HepG2 (cell line): ENCODE results near the gene COA1. TPM values are rescaled to one million over a fixed set of nuclear protein-coding genes. Genes with fewer than 3 reads are reported as not detected.

Experiments used
- ATF7-NPFF ChIP-seq: sonication (generic); formaldehyde crosslinking; IDR thresholded peaks from 2 replicates; pipeline ENCODE4 v1.8.1; 2023; ENCODE audit warnings: mild to moderate bottlenecking, low read depth, missing genetic modification reagents, moderate library complexity
- BORCS8-MEF2B ChIP-seq: sonication (generic); formaldehyde crosslinking; IDR thresholded peaks from 2 replicates; pipeline ENCODE4 v1.8.0; 2022; ENCODE audit warnings: mild to moderate bottlenecking, missing genetic modification reagents
- CC2D1A ChIP-seq: sonication (generic); formaldehyde crosslinking; IDR thresholded peaks from 2 replicates; pipeline ENCODE4 v1.8.1; 2023; ENCODE audit warnings: mild to moderate bottlenecking, missing genetic modification reagents
- CSRNP2 ChIP-seq: sonication (generic); formaldehyde crosslinking; conservative IDR thresholded peaks from 2 replicates; pipeline ENCODE4 v1.8.0; 2022; ENCODE audit warnings: low read depth, missing genetic modification reagents
- HOXA3 ChIP-seq: sonication (generic); formaldehyde crosslinking; IDR thresholded peaks from 2 replicates; pipeline ENCODE4 v1.5.0; 2020; ENCODE audit warnings: missing genetic modification reagents
- KMT2B ChIP-seq: IDR thresholded peaks from 2 replicates; pipeline ENCODE4 v1.6.1; 2016; ENCODE audit warnings: missing genetic modification reagents, missing compliant biosample characterization
- MEIS1 ChIP-seq: sonication (generic); formaldehyde crosslinking; IDR thresholded peaks from 2 replicates; pipeline ENCODE4 v1.9.0; 2021; ENCODE audit warnings: mild to moderate bottlenecking, missing genetic modification reagents, moderate library complexity, borderline replicate concordance
- MLLT10 ChIP-seq: sonication (generic); formaldehyde crosslinking; IDR thresholded peaks from 2 replicates; pipeline ENCODE4 v1.4.0; 2020; ENCODE audit warnings: missing genetic modification reagents
- MZF1 ChIP-seq: sonication (generic); formaldehyde crosslinking; IDR thresholded peaks from 2 replicates; pipeline ENCODE4 v1.8.1; 2023; ENCODE audit warnings: mild to moderate bottlenecking, missing genetic modification reagents, borderline replicate concordance
- NPAS2 ChIP-seq: sonication (generic); formaldehyde crosslinking; IDR thresholded peaks from 2 replicates; pipeline ENCODE4 v1.8.0; 2022; ENCODE audit warnings: mild to moderate bottlenecking, missing genetic modification reagents, borderline replicate concordance
- PRDM15 ChIP-seq: sonication (generic); formaldehyde crosslinking; IDR thresholded peaks from 2 replicates; pipeline ENCODE4 v1.4.0; 2020; ENCODE audit warnings: missing genetic modification reagents
- SOX6 ChIP-seq, 2 experiments: fragments of 450-650 bp in 1 of 2; sonication (generic) in 1 of 2; formaldehyde crosslinking in 1 of 2; IDR thresholded peaks; 2 replicates each; pipeline versions ENCODE4 v1.4.0 to v1.6.1; 2017 to 2020; ENCODE audit warnings: antibody characterized with exemption in 1 of 2, mild to moderate bottlenecking in 1 of 2, missing genetic modification reagents in 1 of 2
- SP2 ChIP-seq: sonication (generic); formaldehyde crosslinking; IDR thresholded peaks from 2 replicates; pipeline ENCODE4 v1.5.1; 2020; ENCODE audit warnings: mild to moderate bottlenecking, missing genetic modification reagents
- ZBTB20 ChIP-seq: sonication (generic); formaldehyde crosslinking; IDR thresholded peaks from 2 replicates; pipeline ENCODE4 v1.8.1; 2023; ENCODE audit warnings: missing genetic modification reagents, low read depth, mild to moderate bottlenecking, borderline replicate concordance
- ZKSCAN5 ChIP-seq: sonication (generic); formaldehyde crosslinking; IDR thresholded peaks from 2 replicates; pipeline ENCODE4 v1.5.1; 2020; ENCODE audit warnings: mild to moderate bottlenecking, missing genetic modification reagents
- ZNF232 ChIP-seq: sonication (generic); formaldehyde crosslinking; IDR thresholded peaks from 2 replicates; pipeline ENCODE4 v1.4.0; 2020; ENCODE audit warnings: missing genetic modification reagents, borderline replicate concordance
- ZNF362 ChIP-seq: sonication (generic); formaldehyde crosslinking; IDR thresholded peaks from 2 replicates; pipeline ENCODE4 v1.4.0; 2020; ENCODE audit warnings: missing genetic modification reagents, mild to moderate bottlenecking, borderline replicate concordance
- ZNF451 ChIP-seq: sonication (generic); formaldehyde crosslinking; IDR thresholded peaks from 2 replicates; pipeline ENCODE4 v1.5.0; 2020; ENCODE audit warnings: mild to moderate bottlenecking, missing genetic modification reagents
- ZXDC ChIP-seq: sonication (generic); formaldehyde crosslinking; IDR thresholded peaks from 2 replicates; pipeline ENCODE4 v1.5.0; 2020; ENCODE audit warnings: mild to moderate bottlenecking, missing genetic modification reagents
- polyA plus RNA-seq, 8 experiments: library from polyadenylated mRNA; depleted of rRNA in 3 of 8; stranded (reverse) in 7 of 8; unstranded in 1 of 8; fragments of >200 nt; fragmentation: Illumina TruSeq in 4 of 8; extraction: Trizol in 4 of 8; gene quantifications; 2 replicates each; pipeline versions ENCODE4 v1.2.1 to v1.2.3, GENCODE V29; 2011 to 2016; ENCODE audit warnings: low read depth in 4 of 8, missing spikeins in 1 of 8, mixed read lengths in 1 of 8; ENCODE audit not compliant: insufficient read depth in 1 of 8
- total RNA-seq, 5 experiments: library from RNA; depleted of rRNA; stranded (reverse); fragments of >200 nt; fragmentation: Illumina TruSeq; extraction: Trizol; gene quantifications; 2 replicates each; pipeline ENCODE4 v1.2.3, GENCODE V29; 2016; ENCODE audit warnings: low read depth in 1 of 5

The COA1 gene
- total and polyA plus RNA-seq, 2 of the 13 experiments (the other 11 are each of a cell fraction or from before 2014, with no cell fraction given): 33.2 to 65.7 TPM

- TF ChIP-seq NPAS2 (CRISPR knock-in tag): no peak
- TF ChIP-seq ZNF232 (CRISPR knock-in tag): peak; percentile 31; the same call in 1 of the 2 replicates
- peak; percentile 94 for TF ChIP-seq HOXA3
- no peak for TF ChIP-seq MZF1 (CRISPR knock-in tag)
- no peak for TF ChIP-seq MLLT10 (CRISPR knock-in tag)
- TF ChIP-seq ZBTB20 (CRISPR knock-in tag): 0 out of 2 replicates have a peak, but pooled peaks have one; percentile 7
- TF ChIP-seq SP2 (CRISPR knock-in tag): no peak
- TF ChIP-seq SOX6 (IDR thresholded peaks at IDR 0.05): no peak
- peak; percentile 66 for TF ChIP-seq SOX6 (CRISPR knock-in tag; IDR thresholded peaks at IDR 0.05)
- peak; percentile 89 for TF ChIP-seq ZNF362 (CRISPR knock-in tag)
- no peak for TF ChIP-seq ZKSCAN5 (CRISPR knock-in tag)
- peak; percentile 100 for TF ChIP-seq KMT2B
- TF ChIP-seq PRDM15 (CRISPR knock-in tag): peak; percentile 63; the same call in 1 of the 2 replicates
- TF ChIP-seq ATF7-NPFF (CRISPR knock-in tag): no peak
- TF ChIP-seq ZXDC (CRISPR knock-in tag): peak; percentile 77
- TF ChIP-seq CC2D1A: no peak
- TF ChIP-seq MEIS1: peak; percentile 71; the same call in 1 of the 2 replicates
- peak; percentile 74; the same call in 1 of the 2 replicates for TF ChIP-seq ZNF451 (CRISPR knock-in tag)
- no peak for TF ChIP-seq CSRNP2 (CRISPR knock-in tag)
- no peak; the same call in 1 of the 2 replicates for TF ChIP-seq BORCS8-MEF2B
Measured at GRCh38 chr7:43729214-43729923, at the start of gene COA1 (continued).
